Measurements from ENCODE around the gene PPIB.
"Not testable (repeated sequence)": the region's sequence is repeated elsewhere in the genome, so short reads cannot be mapped to it uniquely, and the experiment has no call there.

PPIB gene

DNA sequence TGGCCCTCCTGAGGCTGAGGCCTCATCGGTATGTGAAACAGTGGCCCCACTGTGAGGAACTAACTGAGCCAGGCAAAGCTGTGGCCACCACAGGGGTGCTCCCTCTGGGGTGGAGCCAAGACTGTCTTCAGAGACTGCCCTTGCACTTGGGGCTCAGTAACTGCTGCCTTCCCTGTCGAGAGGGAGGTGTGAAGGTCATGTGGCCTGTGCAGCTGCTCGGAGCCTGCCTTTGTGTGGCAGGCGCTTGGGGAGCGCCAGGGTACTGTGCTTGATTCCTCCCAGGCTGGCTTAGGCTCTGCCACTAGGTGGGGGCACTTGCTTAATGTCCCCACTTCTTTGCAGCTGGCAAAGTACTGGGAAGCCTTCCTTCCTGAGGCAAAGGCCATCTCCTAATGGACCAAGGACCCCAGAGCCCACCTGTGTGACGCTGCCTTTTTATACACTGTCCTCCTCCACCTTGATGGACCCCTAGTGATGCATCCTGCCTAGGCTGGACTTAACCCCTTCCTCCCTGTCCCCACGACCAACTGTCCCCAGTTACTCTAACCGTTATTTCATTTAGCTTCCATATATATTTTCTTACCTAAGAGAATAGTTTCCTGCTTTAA, 25.5 kb downstream of the PPIB start:
- no peak for DNase-seq

DNA sequence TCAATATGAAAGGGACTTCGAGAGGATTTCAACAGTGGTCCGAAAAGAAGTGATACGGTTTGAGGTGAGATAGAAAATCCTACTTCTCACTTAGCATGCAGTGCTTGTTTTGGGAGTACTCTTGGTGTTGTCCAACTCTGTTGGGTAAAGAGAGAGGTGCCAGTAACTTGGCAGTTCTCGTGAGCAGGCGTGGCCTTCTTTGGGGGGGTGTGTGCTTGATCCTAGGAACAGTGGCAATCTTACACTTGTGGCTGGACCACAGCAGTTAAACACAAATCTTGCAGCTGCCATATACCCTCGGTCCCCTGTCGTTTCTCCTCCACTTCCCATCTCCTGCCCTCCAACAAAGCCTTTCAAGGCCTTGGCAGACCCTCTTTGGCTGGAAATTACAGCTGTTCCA, 26.5 kb downstream of the PPIB start:
- DNase-seq: no peak

- DNase-seq: no peak
Observed at GRCh38 chr15:64134345-64134829, 28.4 kb downstream of the PPIB start.

DNA sequence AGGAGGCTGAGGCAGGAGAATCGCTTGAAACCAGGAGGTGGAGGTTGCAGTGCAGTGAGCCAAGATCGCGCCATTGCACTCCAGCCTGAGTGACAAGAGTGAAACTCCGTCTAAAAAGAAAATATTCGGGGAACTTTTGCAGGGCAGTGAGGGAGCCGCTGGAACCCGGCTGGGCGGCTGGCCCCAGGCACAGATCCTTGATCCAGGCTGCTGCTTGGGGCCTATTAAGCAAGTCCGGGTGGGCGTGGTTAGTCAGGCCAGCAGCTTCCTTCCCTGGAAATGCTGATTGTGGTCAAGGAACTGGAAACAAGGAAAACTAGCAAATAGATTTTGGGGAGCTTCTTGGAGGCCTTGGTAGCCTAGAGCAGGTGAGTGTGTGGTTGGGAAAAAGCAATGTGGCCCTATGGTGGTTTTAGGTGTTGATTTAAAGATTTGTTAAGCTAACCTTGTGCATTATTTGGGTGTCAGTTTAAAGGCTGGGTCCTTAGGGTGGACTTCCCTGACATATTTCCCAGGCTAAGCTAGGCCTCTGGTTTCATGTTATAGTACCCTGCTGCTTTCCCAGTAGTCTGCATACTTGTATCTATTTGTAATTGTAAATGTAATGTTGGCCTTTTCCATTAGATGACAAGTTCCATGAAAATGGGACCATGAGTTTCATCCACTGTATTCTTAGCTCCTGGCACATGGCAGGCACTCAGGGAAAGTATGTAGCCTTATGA, 29.0 kb downstream of the PPIB start:
- DNase-seq: no peak

DNA sequence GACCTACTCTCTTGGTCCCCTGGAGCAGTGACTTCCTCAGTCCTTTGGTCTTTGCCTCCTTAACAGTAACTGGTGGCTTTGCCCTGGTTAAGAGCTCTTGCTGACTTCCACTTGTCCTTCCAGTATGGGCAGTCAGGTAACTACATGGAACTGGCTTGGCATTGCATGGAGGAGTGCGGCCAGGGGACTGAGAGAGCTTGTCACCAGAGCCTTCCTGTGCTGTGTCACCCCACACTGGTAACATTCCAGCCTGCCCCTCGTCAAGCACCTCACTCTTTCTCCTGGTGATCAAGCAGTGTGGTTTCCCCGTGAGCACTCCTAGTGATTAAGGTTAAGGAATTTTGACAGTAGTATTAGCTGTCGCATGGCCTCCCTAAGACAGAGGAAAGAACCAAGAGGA, 30.6 kb downstream of the PPIB start:
- DNase-seq: no peak

- DNase-seq: no peak
Observed at GRCh38 chr15:64131547-64131946, 31.3 kb downstream of the PPIB start.

DNA sequence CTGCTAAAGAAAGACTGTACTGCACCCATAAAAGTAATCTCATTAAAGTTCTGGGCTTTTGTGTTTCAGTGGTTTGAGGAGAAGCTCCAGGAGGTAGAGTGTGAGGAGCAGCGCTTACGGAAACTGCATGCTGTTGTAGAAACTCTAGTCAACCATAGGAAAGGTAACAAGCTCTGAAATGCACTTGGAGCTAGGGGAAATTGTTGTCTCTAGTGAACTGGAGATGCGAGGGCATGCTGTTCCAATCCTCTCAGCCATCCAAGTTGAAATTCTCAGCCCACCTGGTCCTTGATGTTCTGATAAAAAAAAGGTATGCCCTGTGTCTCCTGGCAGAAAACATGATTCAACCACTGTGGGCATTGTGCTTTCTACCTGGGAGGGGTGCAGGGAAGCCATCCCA, 32.7 kb downstream of the PPIB start:
- DNase-seq: no peak

DNA sequence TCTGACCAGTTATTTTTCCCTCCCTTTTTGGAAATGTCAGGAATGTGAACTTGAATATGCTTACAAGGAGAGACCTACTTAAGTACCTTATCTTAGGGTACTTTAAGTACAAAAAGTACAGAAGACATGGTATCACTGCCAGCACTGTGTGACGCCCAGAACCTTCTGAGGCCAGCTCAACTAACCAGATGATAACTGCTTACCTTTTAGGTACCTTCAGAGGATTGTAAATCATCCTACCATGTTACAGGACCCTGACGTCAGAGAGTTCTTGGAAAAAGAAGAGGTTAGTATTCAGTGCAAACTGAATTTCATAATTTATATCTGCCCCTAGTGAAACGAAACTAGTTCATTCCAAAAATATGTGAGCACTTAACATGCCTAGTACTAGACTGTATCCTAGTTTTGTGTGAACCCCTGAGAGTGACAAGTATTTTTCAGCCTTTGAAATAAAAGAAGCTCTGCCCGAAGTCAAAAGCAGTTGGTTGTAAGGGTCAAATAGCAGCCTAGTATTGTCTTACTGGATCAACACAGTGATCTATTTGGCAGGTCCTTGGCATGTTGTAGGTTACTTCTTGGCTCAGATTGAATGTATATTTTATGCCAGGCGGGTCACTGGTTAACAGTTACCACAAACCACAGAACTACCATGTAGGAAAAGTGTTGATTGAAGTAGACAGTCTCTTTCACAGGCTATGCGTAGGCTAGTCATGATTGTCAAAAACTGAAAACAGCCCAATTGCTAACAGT, 35.1 kb downstream of the PPIB start:
- DNase-seq: no peak

DNA sequence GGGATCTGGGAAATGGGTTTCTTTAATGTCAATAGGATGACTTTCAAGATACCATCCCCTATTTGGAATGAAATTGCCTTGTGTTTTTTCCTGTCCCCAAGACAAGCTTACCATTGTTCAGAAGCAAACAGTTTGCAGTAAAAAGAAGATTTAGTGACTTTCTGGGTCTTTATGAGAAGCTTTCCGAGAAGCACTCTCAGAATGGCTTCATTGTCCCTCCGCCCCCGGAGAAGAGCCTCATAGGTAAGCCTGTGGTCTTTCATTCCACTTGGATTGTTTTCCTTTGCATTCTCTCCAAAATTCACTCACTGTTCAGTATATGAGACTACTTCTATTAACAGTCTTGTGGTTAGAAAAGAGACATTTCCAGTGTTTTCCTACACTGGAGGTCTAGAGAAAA, 36.8 kb downstream of the PPIB start:
- DNase-seq: no peak

DNA sequence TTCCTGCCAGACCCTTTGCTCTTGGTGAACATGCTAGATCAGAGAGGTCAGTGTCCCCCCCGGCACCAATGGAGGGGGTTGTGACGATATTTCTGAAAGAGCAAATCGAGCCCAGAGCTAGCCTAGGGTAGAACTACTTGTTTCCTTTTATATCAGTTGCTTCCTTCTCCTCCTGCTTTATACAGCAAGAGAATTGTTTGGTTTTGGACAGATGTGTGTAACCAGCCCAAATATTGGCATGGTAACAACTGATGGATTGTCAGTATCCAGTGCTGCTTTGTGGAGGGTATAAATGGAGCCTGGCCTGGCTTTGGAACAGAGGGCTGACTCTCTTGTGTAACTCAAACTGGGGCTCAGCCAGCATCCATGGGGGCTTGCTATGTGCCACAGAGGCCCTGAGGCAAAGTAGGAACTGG, 39.9 kb downstream of the PPIB start:
- DNase-seq: no peak

GRCh38 chr15:64122444-64122843, 40.4 kb downstream of the PPIB start:
- no peak for DNase-seq

GRCh38 chr15:64121614-64122013, 41.2 kb downstream of the PPIB start:
- no peak for DNase-seq

DNA sequence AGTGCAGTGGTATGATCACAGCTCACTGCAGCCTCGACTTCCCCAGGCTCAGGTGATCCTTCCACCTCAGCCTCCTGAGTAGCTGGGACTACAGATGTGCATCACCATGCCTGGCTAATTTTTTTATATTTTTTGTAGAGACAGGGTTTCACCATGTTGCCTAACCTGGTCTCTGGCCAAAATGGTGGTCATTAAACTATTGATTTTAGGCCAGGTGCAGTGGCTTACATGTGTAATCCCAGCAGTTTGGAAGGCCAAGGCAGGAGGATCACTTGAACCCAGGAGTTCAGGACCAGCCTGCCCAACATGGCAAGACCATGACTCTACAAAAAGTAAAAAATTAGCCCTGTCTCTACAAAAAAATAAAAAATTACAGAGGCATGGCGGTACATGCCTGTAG, 42.5 kb downstream of the PPIB start:
- not testable (repeated sequence) for DNase-seq

- DNase-seq: no peak
Observed at GRCh38 chr15:64117759-64118487, 44.9 kb downstream of the PPIB start.

DNA sequence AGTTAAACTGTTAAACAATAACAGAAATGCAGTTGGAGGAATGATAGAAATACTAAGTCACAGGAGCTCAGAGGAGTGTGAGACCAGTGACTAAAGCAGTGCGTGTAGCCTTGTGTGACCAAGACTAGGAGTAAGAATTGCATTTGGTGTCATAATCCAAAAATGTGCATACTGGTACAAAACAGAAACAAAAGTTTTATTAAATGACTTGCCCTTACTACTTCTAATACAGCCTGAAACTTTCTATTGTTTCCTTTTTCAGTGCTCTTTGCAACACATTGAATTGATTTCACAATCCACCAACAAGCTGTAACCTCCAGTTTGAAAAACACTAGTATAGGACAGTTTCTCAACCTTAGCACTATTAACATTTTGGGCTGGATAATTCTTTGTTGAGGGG, 49.9 kb downstream of the PPIB start:
- DNase-seq: no peak

GRCh38 chr15:64112073-64112772, 50.6 kb downstream of the PPIB start:
- DNase-seq: no peak

DNA sequence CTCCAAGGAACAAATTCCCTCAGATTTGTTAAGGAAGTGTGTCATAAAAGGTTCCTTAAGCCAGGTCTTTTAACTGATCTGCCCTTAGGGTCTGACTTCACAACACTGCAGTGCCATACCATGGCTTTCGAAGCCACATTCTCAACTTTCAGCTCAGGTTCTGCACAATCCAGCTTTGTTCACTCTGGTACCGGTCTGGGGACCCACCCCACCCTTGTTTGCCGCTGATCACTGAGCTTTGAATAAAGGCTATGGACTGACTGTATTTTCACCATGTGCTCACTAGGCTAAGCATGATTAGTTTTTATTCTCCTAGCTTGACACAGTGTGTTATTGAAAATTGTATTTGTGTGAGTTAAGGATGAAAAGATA, 51.2 kb downstream of the PPIB start:
- no peak for DNase-seq

DNA sequence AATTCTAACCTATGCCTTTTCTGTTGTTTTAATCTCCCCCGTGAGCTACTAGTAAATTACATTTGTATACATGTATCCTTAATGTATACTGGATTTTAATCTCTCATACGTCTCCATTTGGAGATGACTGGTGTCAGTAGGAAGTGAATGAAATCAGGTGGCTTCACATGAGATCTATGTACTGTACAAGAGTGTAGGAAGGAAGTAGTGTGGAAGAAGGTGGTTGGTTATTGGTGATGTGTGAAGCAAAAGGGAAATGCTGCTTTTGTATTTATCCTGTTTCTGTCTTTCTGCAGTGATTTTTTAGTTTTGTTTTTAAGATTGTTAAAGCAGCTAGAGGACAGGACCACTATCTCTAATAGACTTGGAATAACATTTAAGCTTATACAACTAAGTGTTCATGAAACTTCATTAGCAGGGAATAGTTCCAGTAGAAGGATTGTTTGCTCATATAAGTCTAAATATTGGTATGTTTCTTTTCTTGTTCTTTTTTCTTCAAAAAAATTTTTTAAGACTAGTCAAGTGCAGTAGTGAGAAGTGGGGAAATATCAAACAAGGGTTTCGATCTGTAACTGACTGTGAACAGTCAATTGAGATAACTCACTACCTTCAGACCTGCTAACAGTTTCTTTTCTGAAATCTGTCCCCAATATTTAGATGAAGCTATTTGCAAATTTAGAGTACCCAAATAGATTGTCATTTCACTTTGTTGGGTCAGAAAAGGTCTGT, 51.7 kb downstream of the PPIB start:
- no peak for DNase-seq

DNA sequence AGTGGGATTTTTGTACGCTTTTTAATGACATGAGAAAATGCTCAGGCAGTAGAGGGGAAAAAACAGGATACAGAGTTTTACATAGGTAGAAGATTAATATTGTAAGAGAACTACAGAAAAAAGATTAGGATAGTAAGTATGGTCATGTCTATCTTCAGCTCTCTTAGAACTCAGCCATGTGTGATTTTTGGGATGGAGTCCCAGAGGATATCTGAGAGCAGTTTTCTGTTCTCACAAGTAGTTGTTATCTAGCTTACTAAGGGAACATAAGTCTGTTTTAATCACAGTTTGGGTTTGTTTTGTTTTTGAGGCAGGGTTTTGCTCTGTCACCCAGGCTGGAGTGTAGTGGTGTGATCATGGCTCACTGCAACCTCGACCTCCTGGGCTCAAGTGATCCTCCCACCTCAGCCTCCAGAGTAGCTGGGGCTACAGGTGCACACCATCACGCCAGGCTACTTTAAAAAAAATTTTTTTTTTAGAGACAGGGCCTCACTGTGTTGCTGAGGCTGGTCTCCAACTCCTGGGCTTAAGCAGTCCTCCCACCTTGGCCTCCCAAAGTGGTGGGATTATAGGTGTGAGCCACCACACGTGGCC, 52.6 kb downstream of the PPIB start:
- not testable (repeated sequence) for DNase-seq

DNA sequence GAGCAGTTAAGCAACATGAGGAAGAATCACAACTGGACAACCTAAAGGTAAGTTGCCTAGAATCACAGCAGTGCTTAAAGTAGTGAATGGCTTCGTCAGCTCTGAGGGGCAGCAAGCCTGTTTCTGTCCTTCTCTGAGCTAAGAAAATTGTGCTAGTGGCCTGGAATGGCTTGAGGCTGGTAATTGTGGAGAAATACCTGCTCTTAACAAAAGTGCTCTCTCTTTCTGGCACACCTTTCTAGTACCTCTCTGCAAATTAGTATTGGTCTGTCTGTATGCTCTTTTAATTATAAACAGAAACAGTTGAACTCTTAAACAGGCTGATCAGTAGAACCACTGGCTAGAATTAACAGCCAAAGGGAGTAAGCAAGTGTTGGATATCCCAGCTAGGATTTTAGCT, 55.5 kb downstream of the PPIB start:
- DNase-seq: no peak

All from femur (tissue), 1 donor.